Pancreas (tissue), 10 donors: ENCODE measurements around the gene KRI1. TPM values are rescaled to one million over a fixed set of nuclear protein-coding genes. Genes with fewer than 3 reads are reported as not detected.

Source experiments
- ATAC-seq, 4 donors: fragments of 200-7000 bp; cut with Tn5 transposase; one replicate each; pipeline versions ENCODE4 v1.8.0 to v1.9.1; 2020; ENCODE audit warnings: mild to moderate bottlenecking in 4 of 4, moderate library complexity in 4 of 4
- DNase-seq, 6 donors: peaks; one replicate each; pipeline ENCODE4 v3.0.0-alpha.2; 2020
- FAIRE-seq: peaks from 2 replicates; lab custom pipeline; 2012; peaks lifted over from hg19 to GRCh38; lab: Jason Lieb, UNC
- H3K27ac ChIP-seq, 4 donors: fragments of 200-600 bp; sonication (generic); 1 replicate in 3 of 4; 2 replicates in 1 of 4; pipeline versions ENCODE4 v1.5.0 to v1.8.0; 2020
- H3K27me3 ChIP-seq, 4 donors: fragments of 200-600 bp; one replicate each; pipeline ENCODE4 v1.8.0; 2021
- H3K36me3 ChIP-seq, 3 donors: fragments of 200-600 bp; sonication (generic) in 1 of 3; one replicate each; pipeline versions ENCODE4 v1.5.0 to v1.8.0; 2020 to 2021
- H3K4me1 ChIP-seq, 3 donors: fragments of 200-600 bp; one replicate each; pipeline ENCODE4 v1.8.0; 2021
- H3K4me3 ChIP-seq, 4 donors: fragments of 200-600 bp; sonication (generic) in 2 of 4; one replicate each; pipeline versions ENCODE4 v1.5.0 to v1.8.0; 2020 to 2021
- H3K9me3 ChIP-seq, 4 donors: fragments of 200-600 bp; one replicate each; pipeline ENCODE4 v1.8.0; 2021
- WGBS, 2 donors: extraction: QIAGEN DNeasy Blood & Tissue Kit; methylation state at CpG; one replicate each; pipeline ENCODE4 v1.1.7; 2013; 5-methylcytosine and 5-hydroxymethylcytosine counted together
- intact Hi-C, 3 donors: fragments of 100-400 bp; cut with DNase I; formaldehyde crosslinking; loops; one replicate each; pipeline versions ENCODE4 v1.11.1 to v1.14.2; 2022
- polyA plus RNA-seq, 2 donors: library from polyadenylated mRNA; stranded (reverse); fragments of 200-250 nt; gene quantifications; one replicate each; pipeline ENCODE4 v1.2.3, GENCODE V29; 2013
- total RNA-seq, 6 donors: library from RNA; stranded (reverse); fragmentation: NEBNext Ultra II Directional in 4 of 6; extraction: Animal tissue kit (Norgen Biotek cat#: 25700) in 4 of 6; gene quantifications; one replicate each; pipeline versions ENCODE4 v1.2.1 to v1.2.4, GENCODE V29; 2021 to 2023
- TF ChIP-seq, protein P1 (sequence below), 4 donors: fragments of 200-600 bp; sonication (generic) in 3 of 4; IDR thresholded peaks; one replicate each; pipeline versions ENCODE4 v1.5.0 to v1.8.0; 2021; ENCODE audit warnings: antibody characterized with exemption in 4 of 4
- donor health status: healthy with polysubstance abuse.
- donor health status: DM: no; HTN: no; CAD: no; lungs with moderate emphysema.
- donor health status: DM: no; HTN: no; CAD: no.
- donor health status: control.
- donor health status: control.
- donor health status: Bipolar disorder and iron deficiency.
- donor health status: DM: yes; HTN: yes; CAD: no.
- donor health status: DM: no; HTN: no; CAD: no.
- donor health status: DM: no; HTN: no; CAD: no.
- donor health status: DM: yes; HTN: yes; CAD: no.

The KRI1 gene
- total and polyA plus RNA-seq, 8 donors = 8.0 to 41.8 (median 15.3) TPM

DNA sequence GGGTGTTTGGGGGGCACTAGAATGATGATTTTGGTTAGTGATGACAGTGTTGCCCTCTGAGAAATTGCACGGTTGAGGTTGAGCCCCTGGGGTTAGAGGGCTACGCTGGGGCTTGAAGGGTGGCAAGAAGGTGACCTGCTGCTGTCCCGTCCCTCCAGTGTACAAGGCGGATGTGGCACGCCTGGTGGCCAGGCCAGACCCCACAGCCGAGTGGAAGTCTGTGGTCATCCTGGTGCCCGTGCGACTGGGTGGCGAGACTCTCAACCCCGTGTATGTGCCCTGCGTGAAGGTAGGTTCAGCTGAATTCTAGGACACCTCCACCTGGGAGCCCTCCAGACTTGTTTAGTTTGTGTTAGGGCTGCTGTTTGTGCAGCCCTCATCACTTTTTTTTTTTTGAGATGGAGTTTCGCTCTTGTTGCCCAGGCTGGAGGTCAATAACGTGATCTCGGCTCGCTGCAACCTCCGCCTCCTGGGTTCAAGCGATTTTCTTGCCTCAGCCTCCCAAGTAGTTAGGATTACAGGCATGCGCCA is 17.0 kb downstream of the KRI1 start:
- FAIRE-seq = no peak
- Histone ChIP-seq H3K4me1 (peaks cover 0 to 9% (median 0%) of the 10 kb centered on the region in 3 donors), H3K27ac (no peak overlapping the region), H3K27me3 (no peaks in the 10 kb centered on the region), H3K4me3 (no peak overlapping the region), H3K9me3 (no peaks in the 10 kb centered on the region), H3K36me3 (peaks cover 0 to 36% (median 14%) of the 10 kb centered on the region in 3 donors)
- WGBS, 2 donors = 93 to 95% methylated on average over 18 of the region's 18 CpGs
- no peak for DNase-seq
- ATAC-seq = no peak
- TF ChIP-seq, protein P1, sequence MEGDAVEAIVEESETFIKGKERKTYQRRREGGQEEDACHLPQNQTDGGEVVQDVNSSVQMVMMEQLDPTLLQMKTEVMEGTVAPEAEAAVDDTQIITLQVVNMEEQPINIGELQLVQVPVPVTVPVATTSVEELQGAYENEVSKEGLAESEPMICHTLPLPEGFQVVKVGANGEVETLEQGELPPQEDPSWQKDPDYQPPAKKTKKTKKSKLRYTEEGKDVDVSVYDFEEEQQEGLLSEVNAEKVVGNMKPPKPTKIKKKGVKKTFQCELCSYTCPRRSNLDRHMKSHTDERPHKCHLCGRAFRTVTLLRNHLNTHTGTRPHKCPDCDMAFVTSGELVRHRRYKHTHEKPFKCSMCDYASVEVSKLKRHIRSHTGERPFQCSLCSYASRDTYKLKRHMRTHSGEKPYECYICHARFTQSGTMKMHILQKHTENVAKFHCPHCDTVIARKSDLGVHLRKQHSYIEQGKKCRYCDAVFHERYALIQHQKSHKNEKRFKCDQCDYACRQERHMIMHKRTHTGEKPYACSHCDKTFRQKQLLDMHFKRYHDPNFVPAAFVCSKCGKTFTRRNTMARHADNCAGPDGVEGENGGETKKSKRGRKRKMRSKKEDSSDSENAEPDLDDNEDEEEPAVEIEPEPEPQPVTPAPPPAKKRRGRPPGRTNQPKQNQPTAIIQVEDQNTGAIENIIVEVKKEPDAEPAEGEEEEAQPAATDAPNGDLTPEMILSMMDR (IDR thresholded peaks at IDR 0.05) = no peak
- intact Hi-C loops = no loop called here

DNA sequence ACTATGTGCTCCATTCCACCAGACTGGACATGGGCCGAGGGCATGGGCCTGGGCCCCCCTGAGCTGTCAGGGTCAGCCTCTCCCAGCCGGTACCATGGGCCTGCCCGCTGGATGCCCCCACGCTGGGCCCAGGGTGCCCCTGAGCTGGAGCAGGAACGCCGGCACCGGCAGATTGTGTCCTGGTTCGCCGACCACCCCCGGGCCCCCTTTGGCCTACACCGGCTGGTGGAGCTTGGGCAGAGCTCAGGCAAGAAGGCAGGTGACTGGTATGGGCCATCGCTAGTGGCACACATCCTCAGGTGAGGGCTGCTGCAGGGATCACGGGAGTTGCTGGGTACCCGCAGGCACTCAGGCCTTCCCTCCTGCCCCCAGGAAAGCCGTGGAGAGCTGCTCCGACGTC is 19.0 kb downstream of the KRI1 start:
- FAIRE-seq = no peak

DNA sequence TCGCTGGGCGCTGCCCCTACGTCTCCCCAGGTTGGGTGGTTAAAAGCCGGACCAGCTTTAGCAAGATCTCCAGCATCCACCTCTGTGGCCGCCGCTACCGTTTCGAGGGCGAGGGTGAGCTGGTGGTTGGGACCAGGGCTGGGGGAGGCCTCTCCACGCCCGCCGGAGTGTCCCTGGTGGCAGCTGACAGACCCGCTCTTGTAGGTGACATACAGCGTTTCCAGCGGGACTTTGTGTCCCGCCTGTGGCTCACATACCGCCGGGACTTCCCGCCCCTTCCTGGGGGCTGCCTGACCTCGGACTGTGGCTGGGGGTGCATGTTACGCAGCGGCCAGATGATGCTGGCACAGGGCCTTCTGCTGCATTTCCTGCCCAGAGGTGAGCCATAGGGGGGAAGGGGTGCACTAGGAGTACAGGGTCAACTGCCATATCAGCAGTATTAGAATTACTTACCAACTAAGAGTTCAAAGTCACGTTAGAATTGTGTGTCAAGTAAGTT is 21.0 kb downstream of the KRI1 start:
- TF ChIP-seq, protein P1 (IDR thresholded peaks at IDR 0.05) = no peak
- peak in 2 of 6 donors; percentile 51 to 80 for DNase-seq
- Histone ChIP-seq H3K27me3 (no peaks in the 10 kb centered on the region), H3K36me3 (peaks cover 0 to 12% (median 0%) of the 10 kb centered on the region in 3 donors), H3K27ac (peak overlapping the region in 3 of 4 donors; percentile 3 to 82 (median 74)), H3K4me1 (peaks cover 0 to 12% (median 0%) of the 10 kb centered on the region in 3 donors), H3K9me3 (no peaks in the 10 kb centered on the region), H3K4me3 (peak overlapping the region; percentile 86 to 99 (median 96))
- WGBS, 2 donors = 19 to 28% methylated on average over 23 of the region's 23 CpGs
- no peak for FAIRE-seq
- intact Hi-C loops = no loop called here
- peak in 1 of 4 donors; percentile 0 for ATAC-seq

More for the DNA sequence above, 19.0 kb downstream of the KRI1 start:
- WGBS, 2 donors = 88 to 92% methylated on average over 17 of the region's 17 CpGs
- DNase-seq (peak in 1 of 6 donors; percentile 71), ATAC-seq (no peak)
- Histone ChIP-seq H3K4me1 (peaks cover 0 to 12% (median 0%) of the 10 kb centered on the region in 3 donors), H3K27me3 (no peaks in the 10 kb centered on the region), H3K27ac (no peak overlapping the region), H3K4me3 (no peak overlapping the region), H3K36me3 (peaks cover 0 to 19% (median under 1%) of the 10 kb centered on the region in 3 donors), H3K9me3 (no peaks in the 10 kb centered on the region)
- intact Hi-C loops = no loop called here
- TF ChIP-seq, protein P1 (IDR thresholded peaks at IDR 0.05) = no peak

DNA sequence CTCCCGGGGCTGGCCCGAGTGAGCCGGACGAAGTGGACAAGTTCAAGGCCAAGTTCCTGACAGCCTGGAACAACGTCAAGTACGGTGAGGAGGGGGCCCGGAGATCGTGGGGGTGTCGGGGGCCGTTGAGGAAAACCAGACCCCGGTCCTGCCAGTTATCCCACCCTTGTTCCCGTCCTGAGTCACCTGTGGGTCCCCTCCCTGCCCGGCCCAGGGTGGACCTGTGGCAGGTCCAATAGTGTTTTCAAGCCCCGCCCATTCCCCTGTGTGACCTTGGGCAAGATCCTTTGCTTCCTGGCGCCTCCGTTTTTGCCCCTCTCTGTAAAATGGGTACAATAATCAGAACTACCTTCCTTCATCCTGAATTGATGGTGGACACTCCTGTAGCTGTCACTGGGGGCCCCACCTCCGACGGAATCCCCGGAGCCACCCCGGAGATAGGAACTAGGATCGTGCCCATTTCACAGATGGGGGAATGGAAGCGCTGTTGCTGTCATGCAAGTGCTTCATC is 21.5 kb downstream of the KRI1 start:
- FAIRE-seq (no peak), ATAC-seq (peak; percentile 23 to 56 (median 34)), DNase-seq (peak; percentile 63 to 87 (median 76))
- intact Hi-C loops = no loop called here
- H3K36me3 ChIP-seq = peaks cover 0 to 8% (median 0%) of the 10 kb centered on the region in 3 donors
- WGBS, 2 donors = 10 to 18% methylated on average over 22 of the region's 22 CpGs
- H3K4me3 ChIP-seq = peak overlapping the region; percentile 86 to 99 (median 96)
- TF ChIP-seq, protein P1 (IDR thresholded peaks at IDR 0.05) = no peak
- H3K4me1 ChIP-seq = peaks cover 0 to 12% (median 0%) of the 10 kb centered on the region in 3 donors
- H3K27me3 ChIP-seq = no peaks in the 10 kb centered on the region
- H3K9me3 ChIP-seq = no peaks in the 10 kb centered on the region
- peak overlapping the region; percentile 74 to 86 (median 83) for H3K27ac ChIP-seq
